ENCODE measurements around the gene PTPRN2.

GRCh38 chr7:157513682-157514081, 1073.9 kb downstream of the PTPRN2 start:
- TF ChIP-seq GATA3 (IDR thresholded peaks at IDR 0.05; ENCODE audit: low read depth, low read length) (no peak), GATA2 (IDR thresholded peaks at IDR 0.05; ENCODE audit: low read depth, low read length) (no peak)

Data from SH-SY5Y (cell line).